NCI-H748 (cell line): Measurements from ENCODE around the gene ZNF79.

ENCODE experiments used
- DNase-seq: peaks from one replicate; lab custom pipeline; 2025; ENCODE audit not compliant: unreplicated experiment; lab: John Stamatoyannopoulos, UW

ZNF79 gene

DNA sequence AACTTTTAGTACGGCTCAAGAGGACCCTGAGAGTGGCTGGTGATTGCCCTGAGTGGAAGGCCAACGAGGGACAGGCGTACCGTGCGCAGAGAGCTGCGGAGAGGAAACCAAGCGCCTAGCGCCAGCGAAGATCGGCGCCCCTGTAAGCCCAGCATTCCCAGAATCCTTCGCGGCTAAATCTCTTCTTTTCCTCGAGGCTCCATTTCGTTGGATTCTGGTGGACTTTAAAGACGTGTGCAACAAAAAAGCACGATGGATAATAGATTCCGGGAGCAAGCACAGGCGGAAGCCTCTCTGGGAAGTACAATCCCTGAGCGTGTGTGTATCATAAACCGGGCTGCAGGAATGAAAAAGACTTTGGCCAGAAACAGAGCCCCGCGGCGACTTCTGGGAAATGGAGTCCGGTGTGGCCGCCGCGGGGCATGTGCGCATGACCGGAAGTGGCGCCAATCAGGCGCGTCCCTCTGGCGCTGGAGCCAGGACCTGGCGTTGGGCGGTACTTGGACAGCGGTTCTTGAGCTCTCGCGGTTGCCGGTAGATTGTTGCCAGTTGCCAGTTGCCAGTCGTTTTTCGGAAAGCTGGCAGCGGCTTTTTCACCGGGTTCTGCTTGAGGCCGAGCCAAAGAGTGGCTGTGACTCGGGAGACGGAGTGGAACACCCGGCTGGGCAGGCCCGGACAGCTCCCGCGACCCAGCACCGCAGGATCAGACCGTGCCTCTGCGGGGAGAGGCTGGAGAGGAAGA, at the start of gene ZNF79:
Gene ZNF79, plus strand, starts transcription at position 449 of the 742 bp plus-strand sequence. CDS start 406 bp downstream, outside the sequence.
- peak; percentile 91 for DNase-seq

DNA sequence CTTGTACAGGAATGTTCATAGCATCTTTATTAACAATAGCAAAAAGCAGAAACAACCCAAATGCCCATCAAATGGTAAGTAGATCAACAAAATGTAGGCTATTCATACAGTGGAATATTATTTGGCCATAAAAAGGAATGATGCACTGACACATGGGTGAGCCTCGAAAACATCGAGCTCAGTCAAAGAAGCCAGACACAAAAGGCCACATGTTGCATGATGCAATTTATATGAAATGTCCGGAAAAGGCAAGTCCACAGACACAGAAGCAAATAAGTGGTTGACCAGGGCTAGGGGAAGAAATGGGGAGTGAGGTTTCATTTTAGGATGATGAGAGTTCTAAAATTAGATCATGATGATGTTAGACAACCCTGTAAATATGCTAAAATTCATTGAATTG, 43.7 kb upstream of the ZNF79 start:
- DNase-seq = no peak

DNA sequence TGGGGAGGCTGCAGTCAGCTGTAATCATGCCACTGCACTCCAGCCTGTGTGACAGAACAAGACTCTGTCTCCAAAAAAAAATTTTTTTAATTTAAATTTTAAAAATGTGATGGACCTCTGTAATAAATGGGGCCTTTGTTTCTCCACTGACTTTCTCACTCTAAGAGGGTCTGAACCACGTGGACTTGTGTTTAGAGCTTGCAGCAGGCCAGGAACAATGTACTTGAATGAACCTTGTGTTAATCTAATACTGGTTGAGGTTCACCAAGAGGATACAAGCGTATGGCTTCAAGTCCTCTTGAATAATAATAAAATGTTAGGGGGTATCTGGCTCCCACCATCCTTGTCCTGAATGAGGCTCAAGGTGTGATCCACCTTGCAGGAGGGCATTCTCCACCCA, 41.6 kb upstream of the ZNF79 start:
- DNase-seq = no peak

DNA sequence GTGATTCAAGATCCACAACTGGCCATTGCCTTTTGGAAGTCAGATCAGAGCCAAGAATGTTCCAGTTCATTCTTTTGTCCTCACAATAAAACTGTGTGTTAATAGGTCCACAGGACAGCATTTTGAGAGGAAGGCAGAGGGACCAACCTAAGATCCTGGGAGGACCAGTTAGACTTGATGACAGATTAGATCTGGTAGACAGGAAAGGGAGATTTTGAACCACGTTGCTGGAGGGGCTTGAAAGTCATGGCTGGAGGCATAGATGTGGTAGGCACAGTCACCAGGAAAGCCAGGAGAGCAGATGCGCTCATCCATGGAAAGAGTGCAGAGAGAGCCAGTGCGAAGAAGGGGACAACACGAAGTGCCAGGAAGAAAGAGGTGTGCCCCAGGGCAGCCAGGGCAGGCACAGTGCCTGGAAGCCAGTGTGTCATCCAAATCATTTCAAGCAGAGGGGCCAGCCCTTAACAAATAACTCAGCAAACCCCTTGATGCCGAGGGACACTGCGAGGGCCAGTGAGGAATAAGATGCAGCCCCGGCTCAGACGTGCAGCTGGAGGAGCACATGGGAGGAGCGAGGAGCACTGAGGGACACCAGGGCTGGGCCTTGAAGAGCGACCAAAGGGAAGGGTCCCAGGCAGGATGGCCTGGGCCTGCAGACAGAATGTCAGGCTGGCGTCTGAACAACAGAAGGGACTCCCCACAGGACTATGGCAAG, 40.0 kb upstream of the ZNF79 start:
- DNase-seq = no peak

DNA sequence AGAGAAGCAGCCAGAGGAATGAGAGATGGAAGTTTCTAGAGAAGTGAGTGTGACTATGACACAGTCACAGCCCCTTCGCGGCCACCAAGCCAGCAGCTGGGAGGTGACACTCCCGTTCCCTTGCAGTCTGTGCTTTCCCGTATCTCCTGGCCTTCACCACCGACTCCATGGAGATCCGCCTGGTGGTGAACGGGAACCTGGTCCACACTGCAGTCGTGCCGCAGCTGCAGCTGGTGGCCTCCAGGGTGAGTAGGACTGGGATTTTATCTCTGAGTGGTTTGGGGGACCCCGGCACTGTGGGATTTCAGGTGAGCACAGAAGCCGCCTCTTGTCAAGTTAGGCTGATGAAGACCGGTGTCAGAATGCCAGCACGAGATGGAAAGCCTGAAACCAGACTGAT, 39.3 kb upstream of the ZNF79 start:
- no peak for DNase-seq

DNA sequence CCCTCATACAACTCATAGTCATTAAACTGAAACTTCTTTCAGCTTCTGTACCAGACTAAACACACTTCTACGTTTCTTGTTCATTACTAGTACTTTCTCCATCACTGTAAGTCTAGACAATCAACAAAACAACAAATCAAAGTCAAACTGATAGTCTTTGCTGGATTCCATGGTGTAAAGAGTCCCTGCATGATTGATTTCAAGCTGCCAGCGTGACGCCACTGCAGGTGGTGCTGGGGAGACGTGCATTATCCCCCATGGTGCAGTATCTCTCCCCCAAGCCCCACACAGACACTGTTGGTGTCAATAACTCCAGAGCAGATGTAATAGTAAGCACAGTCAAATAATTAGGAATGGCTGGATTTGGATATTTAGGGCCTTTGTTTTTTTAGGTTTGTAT, 37.9 kb upstream of the ZNF79 start:
- DNase-seq = no peak

DNA sequence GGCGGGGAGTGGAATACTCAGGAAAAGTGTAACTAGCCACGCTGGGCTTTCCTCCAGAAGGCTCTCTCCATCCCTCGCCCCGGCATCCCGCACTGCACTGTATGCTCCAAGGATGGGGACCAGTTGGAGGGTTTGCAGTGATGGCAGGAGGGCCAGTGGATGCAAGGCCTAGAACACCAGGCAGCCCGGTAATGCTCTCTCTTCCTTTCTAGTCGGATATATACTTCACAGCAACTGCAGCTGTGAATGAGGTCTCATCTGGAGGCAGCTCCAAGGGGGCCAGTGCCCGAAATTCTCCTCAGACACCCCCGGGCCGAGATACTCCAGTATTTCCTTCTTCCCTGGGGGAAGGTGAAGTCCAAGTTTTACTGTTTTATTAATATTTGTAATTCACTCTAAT, 37.2 kb upstream of the ZNF79 start:
- no peak for DNase-seq

DNA sequence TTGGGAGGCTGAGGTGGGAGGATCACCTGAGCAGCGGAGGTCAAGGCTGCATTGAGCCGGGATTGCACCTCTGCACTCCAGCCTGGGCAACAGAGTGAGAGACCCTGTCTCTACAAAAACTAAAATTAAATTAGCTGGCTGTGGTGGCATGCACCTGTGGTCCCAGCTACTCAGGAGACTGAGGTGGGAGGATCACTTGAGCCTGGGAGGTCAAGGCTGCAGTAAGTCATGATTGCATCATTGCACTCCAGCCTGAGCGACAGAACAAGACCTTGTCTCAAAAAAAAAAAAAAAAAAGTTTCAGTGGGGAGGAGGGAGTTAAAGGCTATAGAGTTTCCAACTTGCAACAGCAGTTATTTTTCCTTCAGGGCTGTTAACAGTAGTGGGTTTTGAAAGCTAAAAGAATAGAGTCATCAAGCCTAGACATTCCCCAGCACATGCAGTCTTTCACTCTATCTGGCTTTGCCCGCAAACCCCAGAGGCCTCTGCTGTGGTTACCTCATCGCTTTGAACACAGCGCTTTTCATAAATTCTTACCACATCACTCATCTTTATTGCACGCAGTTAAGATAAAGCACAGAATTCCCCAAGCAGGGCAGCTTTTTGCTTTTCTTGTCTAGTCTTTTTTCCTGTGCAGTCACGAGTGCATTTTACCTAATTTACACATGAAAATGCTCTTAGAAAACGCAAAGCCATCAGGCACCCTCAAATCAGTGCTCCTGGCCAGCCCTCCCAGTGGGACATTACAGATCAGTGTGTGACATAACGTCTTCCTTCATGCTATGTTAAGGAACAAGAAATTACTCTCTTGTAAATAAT, 35.9 kb upstream of the ZNF79 start:
- no peak for DNase-seq

DNA sequence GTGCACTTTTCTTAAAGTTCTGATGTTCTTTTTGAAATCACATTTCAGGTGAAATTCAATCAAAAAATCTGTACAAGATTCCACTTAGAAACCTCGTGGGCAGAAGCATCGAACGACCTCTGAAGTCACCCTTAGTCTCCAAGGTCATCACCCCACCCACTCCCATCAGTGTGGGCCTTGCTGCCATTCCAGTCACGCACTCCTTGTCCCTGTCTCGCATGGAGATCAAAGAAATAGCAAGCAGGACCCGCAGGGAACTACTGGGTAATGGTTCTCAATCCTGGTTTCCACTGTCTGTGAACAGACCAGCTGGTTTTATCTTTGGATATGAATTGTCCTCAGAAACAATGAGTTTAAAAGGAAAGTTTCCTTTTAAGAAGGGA, 35.3 kb upstream of the ZNF79 start:
- DNase-seq = no peak

DNA sequence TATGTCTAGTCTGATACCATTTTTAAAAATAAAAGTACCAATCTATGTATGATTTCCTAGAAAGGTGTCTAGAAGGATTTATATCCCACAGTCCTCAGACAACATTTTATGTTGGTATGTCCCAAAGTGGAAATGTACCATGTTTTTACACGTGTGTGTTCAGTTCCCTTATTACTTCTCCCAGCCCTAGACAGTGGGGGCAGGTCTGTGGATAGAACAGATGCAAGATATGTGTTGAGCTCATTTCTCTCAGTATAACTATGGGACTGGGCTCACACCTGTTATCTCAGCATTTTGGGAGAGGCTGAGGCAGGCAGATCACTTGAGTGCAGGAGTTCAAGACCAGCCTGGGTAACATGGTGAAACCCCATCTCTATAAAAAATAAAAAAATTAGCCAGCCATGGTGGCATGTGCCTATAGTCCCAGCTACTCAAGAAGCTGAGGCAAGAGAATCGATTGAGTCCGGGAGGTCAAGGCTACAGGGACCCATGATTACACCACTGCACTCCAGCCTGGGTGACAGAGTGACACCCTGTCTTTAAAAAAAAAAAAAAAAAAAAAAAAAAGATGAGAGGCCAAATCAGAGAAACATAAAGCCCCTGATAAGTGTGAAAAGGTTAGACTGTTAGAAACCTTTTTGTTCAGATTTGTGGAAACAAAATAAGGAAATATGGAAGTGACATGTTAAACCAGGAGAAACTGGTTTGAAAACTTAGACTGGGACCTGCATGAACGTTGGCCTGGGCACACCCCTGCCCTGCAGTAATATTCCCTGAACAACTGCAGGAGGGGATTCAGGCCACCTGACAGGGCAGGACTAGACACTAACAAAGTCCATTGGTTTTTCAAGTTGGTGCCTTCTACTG, 34.6 kb upstream of the ZNF79 start:
- no peak for DNase-seq

DNA sequence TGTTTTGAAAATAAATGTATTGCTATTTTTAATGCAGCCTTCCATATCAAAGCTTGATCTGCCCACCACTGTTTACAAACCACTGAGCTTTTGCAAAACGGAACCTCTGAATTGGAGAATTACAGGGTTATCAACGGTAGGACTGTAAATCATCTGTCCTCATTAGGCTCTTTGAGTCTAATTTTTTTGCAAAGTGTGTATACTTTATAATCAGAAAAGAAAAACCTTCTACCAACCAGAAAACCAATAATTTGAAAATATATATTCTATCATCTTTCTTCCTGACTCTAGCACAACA, 34.0 kb upstream of the ZNF79 start:
- DNase-seq = no peak

DNA sequence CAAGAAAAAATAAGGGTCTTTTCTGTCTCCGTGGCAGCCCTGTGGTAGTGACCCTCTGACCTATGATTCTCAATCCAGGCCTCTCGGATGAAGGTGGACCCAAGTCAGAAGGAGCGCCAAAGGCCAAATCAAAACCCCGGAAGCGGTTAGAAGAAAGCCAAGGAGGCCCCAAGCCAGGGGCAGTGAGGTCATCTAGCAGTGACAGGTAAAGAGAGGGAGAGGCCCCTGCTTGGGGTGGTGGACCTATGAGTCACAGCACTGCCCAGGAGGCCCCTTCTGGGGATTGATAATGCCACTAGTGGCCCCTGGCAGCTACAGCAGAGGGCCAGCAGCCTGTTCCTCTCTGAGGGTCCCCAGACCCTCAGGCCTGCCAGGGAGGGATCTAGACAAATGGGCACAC, 33.6 kb upstream of the ZNF79 start:
- no peak for DNase-seq

DNA sequence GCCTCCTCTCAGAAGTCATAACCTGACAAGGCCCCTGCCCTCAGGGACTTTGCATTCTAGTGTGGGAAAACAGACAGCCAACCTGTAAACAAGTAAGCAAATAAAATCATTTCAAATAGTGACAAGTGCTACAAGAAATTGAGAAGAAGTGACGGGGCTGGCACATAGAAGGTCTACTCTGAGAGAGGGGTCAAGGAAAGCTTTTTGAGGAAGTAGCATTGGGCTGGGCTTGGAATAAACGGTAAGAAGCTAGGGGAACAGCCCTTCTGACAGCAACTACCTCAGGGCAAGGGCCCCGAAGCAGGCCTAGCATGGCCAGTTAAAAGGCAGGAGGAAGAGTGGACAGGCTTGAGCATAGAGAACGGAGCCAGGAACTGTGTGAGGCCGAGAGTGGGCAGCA, 32.0 kb upstream of the ZNF79 start:
- no peak for DNase-seq

DNA sequence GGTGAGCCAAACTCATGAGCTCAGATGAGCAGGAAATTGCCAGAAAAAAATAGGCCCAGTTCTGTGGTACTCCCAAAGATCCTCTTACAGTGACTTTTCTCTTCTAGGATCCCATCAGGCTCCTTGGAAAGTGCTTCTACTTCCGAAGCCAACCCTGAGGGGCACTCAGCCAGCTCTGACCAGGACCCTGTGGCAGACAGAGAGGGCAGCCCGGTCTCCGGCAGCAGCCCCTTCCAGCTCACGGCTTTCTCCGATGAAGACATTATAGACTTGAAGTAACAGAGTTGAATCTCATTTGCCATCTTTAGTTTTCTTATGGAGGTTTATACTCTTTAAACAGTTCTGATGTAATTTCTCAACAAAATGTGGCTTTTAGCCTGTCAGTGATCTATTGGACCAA, 31.2 kb upstream of the ZNF79 start:
- DNase-seq = no peak

DNA sequence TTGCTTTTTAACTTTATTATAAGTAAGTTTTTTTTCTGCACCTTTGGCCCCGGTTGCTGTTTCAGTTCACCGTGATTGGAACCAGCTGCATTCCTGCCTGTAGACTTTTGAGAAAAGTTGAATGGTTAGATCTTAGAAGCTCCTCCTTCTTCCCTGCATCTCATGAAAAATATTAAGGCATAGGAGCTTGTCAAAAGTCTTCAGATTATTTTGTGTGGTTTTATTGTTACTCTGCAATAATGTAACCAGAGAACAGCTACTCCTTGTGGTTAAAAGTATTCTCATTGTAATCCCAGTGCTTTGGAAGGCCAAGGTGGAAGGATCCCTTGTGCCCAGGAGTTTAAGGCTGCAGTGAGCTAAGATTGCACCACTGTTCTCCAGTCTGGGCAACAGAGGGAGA, 30.5 kb upstream of the ZNF79 start:
- no peak for DNase-seq

DNA sequence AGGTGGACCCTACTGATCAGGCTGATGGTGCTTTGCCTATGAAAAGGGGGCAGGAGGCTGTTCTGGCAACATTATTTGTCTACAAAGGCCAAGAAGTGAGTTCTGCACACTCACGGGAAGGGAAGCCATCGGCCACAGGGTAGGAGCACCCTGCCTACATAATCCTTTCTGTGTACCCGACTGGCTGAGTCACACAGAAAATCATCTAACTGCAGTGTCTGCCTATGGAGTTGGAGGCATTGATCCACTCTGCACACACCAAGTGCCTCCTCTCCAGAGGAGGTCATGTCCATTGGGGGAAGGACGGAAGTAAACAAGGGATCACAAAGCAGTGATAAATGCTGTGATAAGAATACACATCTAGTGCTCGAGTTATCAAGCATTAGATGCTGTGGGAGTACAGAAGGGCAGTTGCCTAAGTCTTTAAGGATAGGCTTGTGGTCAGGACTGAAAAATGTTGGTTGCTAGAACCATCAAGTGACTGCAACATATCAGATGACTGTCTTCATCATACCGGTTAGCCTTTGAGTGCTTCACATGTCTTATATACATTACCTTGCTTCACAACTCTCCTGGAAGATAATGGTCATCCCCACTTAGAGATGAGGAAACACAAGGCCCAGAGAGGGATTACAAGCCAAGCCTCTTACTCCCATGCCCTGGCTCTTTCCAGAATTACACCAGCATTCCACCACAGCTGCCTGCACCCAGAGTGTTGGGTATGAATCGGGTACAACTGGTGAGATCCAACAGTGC, 28.5 kb upstream of the ZNF79 start:
- DNase-seq = no peak

DNA sequence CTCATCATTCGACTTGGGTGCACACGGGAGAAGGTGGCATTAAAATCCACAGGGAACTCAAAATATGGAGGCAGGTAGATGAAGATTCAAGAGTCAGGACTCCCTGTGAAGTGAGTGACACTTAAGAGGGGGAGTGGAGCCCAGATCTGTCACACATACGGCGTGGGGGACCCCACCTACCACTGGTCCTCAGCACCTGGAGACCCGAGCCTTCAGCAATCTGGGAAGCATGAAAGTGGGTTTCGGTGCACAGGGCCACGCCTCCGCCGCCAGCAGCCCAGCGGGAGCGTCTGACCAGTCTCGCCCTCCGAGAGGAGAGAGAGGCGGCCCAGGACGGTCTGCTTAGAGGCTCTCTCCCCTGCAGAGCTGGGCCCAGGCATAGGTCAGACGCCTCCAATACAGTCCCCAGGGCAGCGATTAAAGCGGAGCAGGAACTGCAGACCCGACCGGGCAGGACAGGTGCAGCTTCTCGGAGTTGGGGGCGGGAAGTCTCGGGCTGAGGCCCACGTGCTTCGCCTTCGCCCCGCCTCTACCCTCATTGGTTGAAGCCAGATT, 27.9 kb upstream of the ZNF79 start:
- no peak for DNase-seq

DNA sequence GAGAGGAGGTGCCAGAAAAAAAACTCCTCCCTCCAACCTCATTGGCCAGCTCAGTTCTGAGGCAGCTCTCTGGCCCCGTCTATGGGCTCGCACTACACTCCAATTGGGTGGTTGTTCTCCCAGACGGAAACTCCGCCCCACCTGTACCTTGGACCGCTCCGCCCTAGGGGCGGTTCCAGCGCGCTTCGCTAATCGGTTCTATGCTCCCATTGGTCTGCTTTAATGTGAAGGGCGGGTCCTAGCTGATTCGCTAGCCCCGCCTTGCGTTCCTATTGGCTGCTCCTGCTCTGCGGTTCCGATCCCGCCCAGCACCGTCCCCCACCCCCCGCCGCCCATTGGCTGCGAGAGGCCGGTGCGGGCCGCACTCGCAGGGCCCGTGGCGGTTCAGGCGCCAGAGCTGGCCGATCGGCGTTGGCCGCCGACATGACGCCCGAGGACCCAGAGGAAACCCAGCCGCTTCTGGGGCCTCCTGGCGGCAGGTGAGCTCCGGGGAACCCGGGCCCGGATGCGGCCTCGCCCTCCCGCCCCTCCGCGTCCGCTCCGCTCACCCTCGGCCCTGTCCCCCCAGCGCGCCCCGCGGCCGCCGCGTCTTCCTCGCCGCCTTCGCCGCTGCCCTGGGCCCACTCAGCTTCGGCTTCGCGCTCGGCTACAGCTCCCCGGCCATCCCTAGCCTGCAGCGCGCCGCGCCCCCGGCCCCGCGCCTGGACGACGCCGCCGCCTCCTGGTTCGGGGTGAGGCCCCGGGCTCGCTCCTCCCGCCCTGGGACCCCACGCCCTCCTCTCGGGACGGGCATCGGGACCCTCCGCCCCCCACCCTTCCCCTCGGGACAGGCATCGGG, 27.2 kb upstream of the ZNF79 start, which contains the start of gene SLC2A8:
Gene SLC2A8, plus strand, starts transcription at position 362 of the 838 bp plus-strand sequence. Its CDS starts 62 bp downstream, at position 424.
- peak; percentile 100 for DNase-seq

DNA sequence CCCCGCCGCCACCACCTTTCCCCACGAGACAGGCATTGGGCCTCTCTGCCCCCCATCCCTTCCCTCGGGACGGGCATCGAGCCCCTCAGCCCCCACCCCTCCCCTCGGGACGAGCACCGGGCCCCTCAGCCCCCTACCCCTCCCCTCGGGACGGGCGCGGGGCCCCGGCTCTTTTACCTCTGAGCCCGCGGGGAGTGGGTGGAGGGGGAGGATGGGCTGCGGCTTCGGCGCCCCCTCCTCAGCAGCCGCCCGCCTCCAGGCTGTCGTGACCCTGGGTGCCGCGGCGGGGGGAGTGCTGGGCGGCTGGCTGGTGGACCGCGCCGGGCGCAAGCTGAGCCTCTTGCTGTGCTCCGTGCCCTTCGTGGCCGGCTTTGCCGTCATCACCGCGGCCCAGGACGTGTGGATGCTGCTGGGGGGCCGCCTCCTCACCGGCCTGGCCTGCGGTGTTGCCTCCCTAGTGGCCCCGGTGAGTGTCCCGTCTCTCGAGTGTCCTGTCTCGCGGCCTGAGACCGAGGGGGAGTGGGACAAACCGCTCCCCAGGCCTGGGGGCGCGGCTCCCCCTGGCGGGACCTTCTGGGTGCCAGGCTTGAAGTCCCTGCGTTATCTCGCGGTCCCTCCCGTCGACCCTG, 26.4 kb upstream of the ZNF79 start:
- DNase-seq = peak; percentile 53
